ENCODE measurements around the gene SMG9. TPM values are rescaled to one million over a fixed set of nuclear protein-coding genes. Genes with fewer than 3 reads are reported as not detected.

Gene SMG9
- total RNA-seq, 1 donor from 2014 or later: 4.7 TPM

- peak; percentile 39 for DNase-seq (ENCODE audit: low read depth)
- H3K36me3 ChIP-seq (ENCODE audit: control insufficient read depth, insufficient read depth, low read length): peaks cover 9% of the 10 kb centered on the region
- FAIRE-seq: no peak
- H3K27me3 ChIP-seq (ENCODE audit: control insufficient read depth, insufficient read depth, low read length): no peaks in the 10 kb centered on the region
- H3K4me3 ChIP-seq (ENCODE audit: low read depth, low read length): no peak overlapping the region
- TF ChIP-seq, protein P1, sequence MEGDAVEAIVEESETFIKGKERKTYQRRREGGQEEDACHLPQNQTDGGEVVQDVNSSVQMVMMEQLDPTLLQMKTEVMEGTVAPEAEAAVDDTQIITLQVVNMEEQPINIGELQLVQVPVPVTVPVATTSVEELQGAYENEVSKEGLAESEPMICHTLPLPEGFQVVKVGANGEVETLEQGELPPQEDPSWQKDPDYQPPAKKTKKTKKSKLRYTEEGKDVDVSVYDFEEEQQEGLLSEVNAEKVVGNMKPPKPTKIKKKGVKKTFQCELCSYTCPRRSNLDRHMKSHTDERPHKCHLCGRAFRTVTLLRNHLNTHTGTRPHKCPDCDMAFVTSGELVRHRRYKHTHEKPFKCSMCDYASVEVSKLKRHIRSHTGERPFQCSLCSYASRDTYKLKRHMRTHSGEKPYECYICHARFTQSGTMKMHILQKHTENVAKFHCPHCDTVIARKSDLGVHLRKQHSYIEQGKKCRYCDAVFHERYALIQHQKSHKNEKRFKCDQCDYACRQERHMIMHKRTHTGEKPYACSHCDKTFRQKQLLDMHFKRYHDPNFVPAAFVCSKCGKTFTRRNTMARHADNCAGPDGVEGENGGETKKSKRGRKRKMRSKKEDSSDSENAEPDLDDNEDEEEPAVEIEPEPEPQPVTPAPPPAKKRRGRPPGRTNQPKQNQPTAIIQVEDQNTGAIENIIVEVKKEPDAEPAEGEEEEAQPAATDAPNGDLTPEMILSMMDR (IDR thresholded peaks at IDR 0.05; ENCODE audit: insufficient read depth, low read length, severe bottlenecking): no peak
These were observed 3.1 kb downstream of the SMG9 start for GRCh38 chr19:43751466-43752220.

GRCh38 chr19:43749898-43750297 lies 4.9 kb downstream of the SMG9 start:
- H3K4me3 ChIP-seq (ENCODE audit: low read depth, low read length): no peak overlapping the region
- peaks cover 11% of the 10 kb centered on the region for H3K36me3 ChIP-seq (ENCODE audit: control insufficient read depth, insufficient read depth, low read length)
- DNase-seq (ENCODE audit: low read depth): no peak
- TF ChIP-seq, protein P1 (IDR thresholded peaks at IDR 0.05; ENCODE audit: insufficient read depth, low read length, severe bottlenecking): no peak
- FAIRE-seq: no peak
- H3K27me3 ChIP-seq (ENCODE audit: control insufficient read depth, insufficient read depth, low read length): no peaks in the 10 kb centered on the region

- Histone ChIP-seq H3K36me3 (ENCODE audit: control insufficient read depth, insufficient read depth, low read length) (peaks cover 16% of the 10 kb centered on the region), H3K4me3 (ENCODE audit: low read depth, low read length) (no peak overlapping the region), H3K27me3 (ENCODE audit: control insufficient read depth, insufficient read depth, low read length) (no peaks in the 10 kb centered on the region)
- TF ChIP-seq, protein P1 (IDR thresholded peaks at IDR 0.05; ENCODE audit: insufficient read depth, low read length, severe bottlenecking): no peak
- no peak for DNase-seq (ENCODE audit: low read depth)
- FAIRE-seq: no peak
These were observed 5.6 kb downstream of the SMG9 start for GRCh38 chr19:43749152-43749551.

DNA sequence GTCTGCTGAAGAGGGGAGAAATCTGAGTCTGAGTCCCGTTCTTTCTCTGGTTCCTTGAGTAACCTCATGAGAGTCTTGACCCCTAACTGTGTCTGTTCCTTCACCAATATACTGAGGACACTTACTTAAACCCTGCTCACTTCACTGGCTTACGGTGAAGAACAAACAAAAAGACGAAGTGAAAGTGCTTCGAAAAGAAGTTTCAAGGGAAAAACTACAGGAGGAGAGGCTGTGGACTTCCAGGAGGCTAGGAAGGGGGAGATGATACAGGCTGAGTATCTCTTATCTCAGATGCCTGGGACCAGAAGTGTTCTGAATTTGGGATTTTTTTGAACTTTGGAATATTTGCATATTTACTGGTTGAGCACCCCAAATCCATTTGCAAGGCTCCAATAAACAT lies 6.1 kb downstream of the SMG9 start:
- no peak for DNase-seq (ENCODE audit: low read depth)
- TF ChIP-seq, protein P1 (IDR thresholded peaks at IDR 0.05; ENCODE audit: insufficient read depth, low read length, severe bottlenecking): no peak
- no peak for FAIRE-seq
- peaks cover 16% of the 10 kb centered on the region for H3K36me3 ChIP-seq (ENCODE audit: control insufficient read depth, insufficient read depth, low read length)
- no peak overlapping the region for H3K4me3 ChIP-seq (ENCODE audit: low read depth, low read length)
- H3K27me3 ChIP-seq (ENCODE audit: control insufficient read depth, insufficient read depth, low read length): no peaks in the 10 kb centered on the region

DNA sequence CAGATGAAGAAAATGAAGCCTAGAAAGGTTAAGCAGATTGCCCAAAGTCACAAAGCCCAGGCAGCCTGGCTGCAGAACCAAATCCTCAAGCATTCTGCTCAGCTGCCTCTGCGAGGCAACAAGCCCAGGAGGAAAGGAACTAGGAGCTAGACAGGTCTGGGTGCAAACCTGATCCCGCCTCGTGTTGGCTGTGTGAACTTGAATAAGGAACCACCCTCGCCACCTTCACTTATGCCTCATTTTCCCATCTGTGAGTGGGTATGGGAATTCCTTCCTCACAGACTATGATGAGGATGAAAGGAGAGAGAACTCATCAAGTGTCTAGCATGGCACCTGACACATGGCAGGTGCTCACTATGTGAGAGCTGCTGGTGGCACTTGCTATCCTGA lies 6.6 kb downstream of the SMG9 start:
- no peaks in the 10 kb centered on the region for H3K27me3 ChIP-seq (ENCODE audit: control insufficient read depth, insufficient read depth, low read length)
- H3K4me3 ChIP-seq (ENCODE audit: low read depth, low read length): no peak overlapping the region
- FAIRE-seq (peak; percentile 55), DNase-seq (ENCODE audit: low read depth) (no peak)
- TF ChIP-seq, protein P1 (IDR thresholded peaks at IDR 0.05; ENCODE audit: insufficient read depth, low read length, severe bottlenecking): no peak
- H3K36me3 ChIP-seq (ENCODE audit: control insufficient read depth, insufficient read depth, low read length): peaks cover 18% of the 10 kb centered on the region

Measured in bronchial epithelial cell (primary cell).